Kidney (tissue), 14 donors: ENCODE results near the gene LSMEM2. TPM values are rescaled to one million over a fixed set of nuclear protein-coding genes. Genes with fewer than 3 reads are reported as not detected.
A peak's percentile ranks its signal among the peaks of the same experiment; 100 is the strongest.

Experiments
- DNase-seq, 5 donors: peaks; one replicate each; pipeline ENCODE4 v3.0.0-alpha.2; 2013 to 2020
- FAIRE-seq: peaks from 2 replicates; lab custom pipeline; 2012; peaks lifted over from hg19 to GRCh38; lab: Jason Lieb, UNC
- H3K27ac ChIP-seq, 2 donors: one replicate each; pipeline ENCODE4 v1.7.0; 2013; ENCODE audit warnings: low read depth in 2 of 2, low read length in 2 of 2, inconsistent platforms in 1 of 2
- H3K27me3 ChIP-seq: one replicate; pipeline ENCODE4 v1.7.1; 2013; ENCODE audit warnings: low read length, inconsistent platforms; ENCODE audit not compliant: control insufficient read depth, insufficient read depth
- H3K36me3 ChIP-seq, 3 donors: one replicate each; pipeline versions ENCODE4 v1.7.0 to v1.7.1; 2013; ENCODE audit warnings: low read length in 3 of 3, control low read depth in 1 of 3, inconsistent platforms in 1 of 3; ENCODE audit not compliant: insufficient read depth in 3 of 3, control insufficient read depth in 2 of 3
- H3K4me1 ChIP-seq, 3 donors: one replicate each; pipeline versions ENCODE4 v1.7.0 to v1.7.1; 2013; ENCODE audit warnings: low read length in 3 of 3, inconsistent platforms in 1 of 3, low read depth in 1 of 3; ENCODE audit not compliant: control insufficient read depth in 2 of 3, insufficient read depth in 2 of 3
- H3K4me3 ChIP-seq, 3 donors: one replicate each; pipeline versions ENCODE4 v1.7.0 to v1.8.1; 2013; ENCODE audit warnings: low read length in 3 of 3, control low read depth in 1 of 3, inconsistent platforms in 1 of 3
- H3K9ac ChIP-seq, 3 donors: one replicate each; pipeline versions ENCODE4 v1.7.0 to v1.7.1; 2013; ENCODE audit warnings: low read length in 3 of 3, control low read depth in 1 of 3, inconsistent platforms in 1 of 3
- H3K9me3 ChIP-seq, 3 donors: one replicate each; pipeline versions ENCODE4 v1.7.0 to v1.7.1; 2013; ENCODE audit warnings: low read length in 3 of 3, control low read depth in 1 of 3, inconsistent platforms in 1 of 3; ENCODE audit not compliant: control insufficient read depth in 2 of 3, insufficient read depth in 1 of 3
- intact Hi-C: fragments of 100-400 bp; cut with DNase I; formaldehyde crosslinking; loops from one replicate; pipeline ENCODE4 v1.11.1; 2022
- polyA plus RNA-seq: library from polyadenylated mRNA; stranded (reverse); fragments of 350-450 nt; fragmentation: Illumina TruSeq; extraction: RNeasy Lipid Tissue Mini Kit (QIAGEN cat#74804); gene quantifications from one replicate; pipeline ENCODE4 v1.2.3, GENCODE V29; 2014; ENCODE audit warnings: low read depth, low replicate concordance; ENCODE audit not compliant: insufficient read depth
- total RNA-seq: library from RNA; stranded (reverse); fragmentation: NEBNext Ultra II Directional; extraction: Animal tissue kit (Norgen Biotek cat#: 25700); gene quantifications from one replicate; pipeline ENCODE4 v1.2.1, GENCODE V29; 2021
- TF ChIP-seq, protein P1 (sequence below): IDR thresholded peaks from 3 replicates; pipeline ENCODE4 v1.5.1; 2012; ENCODE audit warnings: mild to moderate bottlenecking, moderate library complexity, borderline replicate concordance; ENCODE audit not compliant: insufficient read depth; ENCODE audit errors: extremely low read depth
- donor health status: control.
- donor health status: control.
- donor health status: control.
- donor health status: control.
- donor health status: control.
- donor health status: DM: yes; HTN: yes; CAD: no.
- donor health status: Normal renal cell carcinoma (clear cell type).

LSMEM2 gene
- total and polyA plus RNA-seq, 2 donors from 2014 or later, result 0.22 to 0.62 TPM

DNA sequence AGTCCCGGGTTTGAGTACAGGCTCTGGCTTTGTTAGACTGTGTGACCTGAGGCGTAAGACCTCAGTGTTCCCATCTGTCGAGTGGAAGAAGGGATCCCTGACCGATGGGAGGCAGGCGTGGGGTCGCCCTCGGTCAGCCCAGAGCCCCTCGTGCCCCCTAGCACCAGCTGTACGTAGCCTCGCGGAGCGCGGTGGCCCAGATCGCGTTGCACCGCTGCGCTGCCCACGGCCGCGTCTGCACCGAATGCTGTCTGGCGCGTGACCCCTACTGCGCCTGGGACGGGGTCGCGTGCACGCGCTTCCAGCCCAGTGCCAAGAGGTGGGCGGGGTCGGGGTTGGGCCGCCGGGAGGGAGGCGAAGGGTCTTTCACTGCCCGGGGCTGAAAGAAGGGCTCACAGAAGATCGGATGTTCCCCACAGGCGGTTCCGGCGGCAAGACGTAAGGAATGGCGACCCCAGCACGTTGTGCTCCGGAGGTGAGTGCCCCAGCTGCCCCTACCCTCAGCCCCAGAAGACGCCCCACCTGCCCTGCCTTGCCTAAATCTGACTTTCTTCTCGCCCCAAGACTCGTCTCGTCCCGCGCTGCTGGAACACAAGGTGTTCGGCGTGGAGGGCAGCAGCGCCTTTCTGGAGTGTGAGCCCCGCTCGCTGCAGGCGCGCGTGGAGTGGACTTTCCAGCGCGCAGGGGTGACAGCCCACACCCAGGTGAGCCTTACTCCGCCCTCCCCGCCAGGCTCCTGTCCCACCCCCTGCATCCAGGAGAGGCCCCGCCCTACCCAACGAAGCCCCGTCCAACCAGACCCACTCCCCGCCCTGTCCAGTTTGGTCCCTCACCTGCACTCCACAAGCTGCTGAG, 3.5 kb upstream of the LSMEM2 start:
- no peak overlapping the region for H3K4me3 ChIP-seq
- no peaks in the 10 kb centered on the region for H3K36me3 ChIP-seq
- FAIRE-seq (no peak), DNase-seq (peak in 3 of 5 donors; percentile 44 to 79 (median 75))
- H3K4me1 ChIP-seq, result peaks cover 0 to 19% (median 17%) of the 10 kb centered on the region in 3 donors
- H3K27me3 ChIP-seq, result peaks cover 8% of the 10 kb centered on the region
- H3K9ac ChIP-seq, result no peak overlapping the region
- no peaks in the 10 kb centered on the region for H3K9me3 ChIP-seq
- intact Hi-C loops, result no loop called here
- TF ChIP-seq, protein P1, sequence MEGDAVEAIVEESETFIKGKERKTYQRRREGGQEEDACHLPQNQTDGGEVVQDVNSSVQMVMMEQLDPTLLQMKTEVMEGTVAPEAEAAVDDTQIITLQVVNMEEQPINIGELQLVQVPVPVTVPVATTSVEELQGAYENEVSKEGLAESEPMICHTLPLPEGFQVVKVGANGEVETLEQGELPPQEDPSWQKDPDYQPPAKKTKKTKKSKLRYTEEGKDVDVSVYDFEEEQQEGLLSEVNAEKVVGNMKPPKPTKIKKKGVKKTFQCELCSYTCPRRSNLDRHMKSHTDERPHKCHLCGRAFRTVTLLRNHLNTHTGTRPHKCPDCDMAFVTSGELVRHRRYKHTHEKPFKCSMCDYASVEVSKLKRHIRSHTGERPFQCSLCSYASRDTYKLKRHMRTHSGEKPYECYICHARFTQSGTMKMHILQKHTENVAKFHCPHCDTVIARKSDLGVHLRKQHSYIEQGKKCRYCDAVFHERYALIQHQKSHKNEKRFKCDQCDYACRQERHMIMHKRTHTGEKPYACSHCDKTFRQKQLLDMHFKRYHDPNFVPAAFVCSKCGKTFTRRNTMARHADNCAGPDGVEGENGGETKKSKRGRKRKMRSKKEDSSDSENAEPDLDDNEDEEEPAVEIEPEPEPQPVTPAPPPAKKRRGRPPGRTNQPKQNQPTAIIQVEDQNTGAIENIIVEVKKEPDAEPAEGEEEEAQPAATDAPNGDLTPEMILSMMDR, result no peak
- H3K27ac ChIP-seq, result no peak overlapping the region

DNA sequence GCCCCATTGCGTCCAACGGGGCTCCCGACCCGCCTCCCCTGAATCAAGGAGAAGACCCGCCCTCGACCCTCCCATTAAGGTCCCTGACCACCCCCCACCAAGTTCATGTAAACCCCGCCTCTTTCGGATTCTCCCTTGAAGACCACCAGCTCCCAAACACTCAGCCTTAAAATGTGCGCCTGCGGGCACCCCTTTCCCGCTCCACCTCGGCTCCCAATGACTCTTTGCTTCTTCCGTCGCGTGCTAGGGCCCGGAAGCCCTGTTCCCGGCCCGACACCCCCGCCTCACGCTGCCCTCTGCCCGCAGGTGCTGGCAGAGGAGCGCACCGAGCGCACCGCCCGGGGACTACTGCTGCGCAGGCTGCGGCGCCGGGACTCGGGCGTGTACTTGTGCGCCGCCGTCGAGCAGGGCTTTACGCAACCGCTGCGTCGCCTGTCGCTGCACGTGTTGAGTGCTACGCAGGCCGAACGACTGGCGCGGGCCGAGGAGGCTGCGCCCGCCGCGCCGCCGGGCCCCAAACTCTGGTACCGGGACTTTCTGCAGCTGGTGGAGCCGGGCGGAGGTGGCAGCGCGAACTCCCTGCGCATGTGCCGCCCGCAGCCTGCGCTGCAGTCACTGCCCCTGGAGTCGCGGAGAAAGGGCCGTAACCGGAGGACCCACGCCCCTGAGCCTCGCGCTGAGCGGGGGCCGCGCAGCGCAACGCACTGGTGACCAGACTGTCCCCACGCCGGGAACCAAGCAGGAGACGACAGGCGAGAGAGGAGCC, 2.7 kb upstream of the LSMEM2 start:
- no peaks in the 10 kb centered on the region for H3K9me3 ChIP-seq
- H3K27me3 ChIP-seq, result peaks cover 8% of the 10 kb centered on the region
- peaks cover 0 to 14% (median 10%) of the 10 kb centered on the region in 3 donors for H3K4me1 ChIP-seq
- no peaks in the 10 kb centered on the region for H3K36me3 ChIP-seq
- TF ChIP-seq, protein P1, result no peak
- FAIRE-seq, result no peak
- H3K27ac ChIP-seq, result no peak overlapping the region
- intact Hi-C loops, result no loop called here
- H3K9ac ChIP-seq, result no peak overlapping the region
- peak in 4 of 5 donors; percentile 30 to 76 (median 52) for DNase-seq
- H3K4me3 ChIP-seq, result no peak overlapping the region

DNA sequence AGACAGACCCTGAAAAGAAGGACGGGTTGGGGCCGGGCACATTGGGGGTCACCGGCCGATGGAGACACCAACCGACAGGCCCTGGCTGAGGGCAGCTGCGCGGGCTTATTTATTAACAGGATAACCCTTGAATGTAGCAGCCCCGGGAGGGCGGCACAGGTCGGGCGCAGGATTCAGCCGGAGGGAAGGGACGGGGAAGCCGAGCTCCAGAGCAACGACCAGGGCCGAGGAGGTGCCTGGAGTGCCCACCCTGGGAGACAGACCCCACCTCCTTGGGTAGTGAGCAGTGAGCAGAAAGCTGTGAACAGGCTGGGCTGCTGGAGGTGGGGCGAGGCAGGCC, 2.2 kb upstream of the LSMEM2 start:
- TF ChIP-seq, protein P1, result no peak
- DNase-seq, result peak in 2 of 5 donors; percentile 26 to 67
- Histone ChIP-seq H3K9ac (peak overlapping the region in 1 of 3 donors; percentile 26), H3K27me3 (peaks cover 8% of the 10 kb centered on the region), H3K4me3 (no peak overlapping the region), H3K4me1 (peaks cover 0 to 8% (median 4%) of the 10 kb centered on the region in 3 donors), H3K27ac (peak overlapping the region in 1 of 2 donors; percentile 32), H3K9me3 (no peaks in the 10 kb centered on the region), H3K36me3 (no peaks in the 10 kb centered on the region)
- intact Hi-C loops, result no loop called here
- no peak for FAIRE-seq
